IMR-90 (cell line): Measurements from ENCODE around the gene ALOX15B.

Source experiments
- MAFK ChIP-seq: IDR thresholded peaks from 2 replicates; pipeline ENCODE4 v1.6.1; 2012; ENCODE audit warnings: low read depth, low read length, improper control_type of control experiment
- MAZ ChIP-seq: IDR thresholded peaks from 2 replicates; pipeline ENCODE4 v1.6.1; 2012; ENCODE audit warnings: low read depth, mild to moderate bottlenecking, low read length, improper control_type of control experiment, moderate library complexity, borderline replicate concordance
- RCOR1 ChIP-seq: IDR thresholded peaks from 2 replicates; pipeline ENCODE4 v1.6.1; 2012; ENCODE audit warnings: mild to moderate bottlenecking, low read length, improper control_type of control experiment; ENCODE audit not compliant: insufficient replicate concordance
- SMC3 ChIP-seq: fragments of 150-350 bp; IDR thresholded peaks from 2 replicates; pipeline ENCODE4 v1.6.1; 2016; ENCODE audit warnings: low read depth, mild to moderate bottlenecking, antibody characterized with exemption, low read length, moderate library complexity
- TF ChIP-seq, protein P1 (sequence below): conservative IDR thresholded peaks from 2 replicates; pipeline ENCODE4 v1.5.1; 2012; ENCODE audit warnings: mild to moderate bottlenecking, low read depth, low read length, improper control_type of control experiment

DNA sequence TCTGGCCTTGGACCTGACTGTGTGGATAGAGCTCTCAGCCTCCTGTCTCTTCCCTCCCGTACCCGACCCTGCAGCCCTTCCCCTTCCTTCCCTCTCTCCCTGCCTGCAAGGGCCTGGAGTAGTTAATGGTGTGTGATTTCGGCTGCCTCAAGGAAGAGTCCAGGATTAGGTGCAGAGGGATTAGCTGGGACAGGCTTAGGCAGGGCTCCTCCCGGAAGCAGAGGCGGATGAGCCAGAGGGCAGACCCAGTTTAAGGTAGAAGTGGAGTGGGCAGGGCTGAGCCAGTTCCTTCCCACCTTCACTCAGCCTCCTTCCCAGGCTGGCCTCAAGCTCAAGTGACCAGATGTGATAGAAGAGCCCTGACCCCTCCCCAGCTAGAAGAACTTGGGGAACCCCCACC is 19.7 kb upstream of the ALOX15B start:
- TF ChIP-seq SMC3 (no peak), RCOR1 (no peak), MAZ (no peak), MAFK (no peak)
- TF ChIP-seq, protein P1, sequence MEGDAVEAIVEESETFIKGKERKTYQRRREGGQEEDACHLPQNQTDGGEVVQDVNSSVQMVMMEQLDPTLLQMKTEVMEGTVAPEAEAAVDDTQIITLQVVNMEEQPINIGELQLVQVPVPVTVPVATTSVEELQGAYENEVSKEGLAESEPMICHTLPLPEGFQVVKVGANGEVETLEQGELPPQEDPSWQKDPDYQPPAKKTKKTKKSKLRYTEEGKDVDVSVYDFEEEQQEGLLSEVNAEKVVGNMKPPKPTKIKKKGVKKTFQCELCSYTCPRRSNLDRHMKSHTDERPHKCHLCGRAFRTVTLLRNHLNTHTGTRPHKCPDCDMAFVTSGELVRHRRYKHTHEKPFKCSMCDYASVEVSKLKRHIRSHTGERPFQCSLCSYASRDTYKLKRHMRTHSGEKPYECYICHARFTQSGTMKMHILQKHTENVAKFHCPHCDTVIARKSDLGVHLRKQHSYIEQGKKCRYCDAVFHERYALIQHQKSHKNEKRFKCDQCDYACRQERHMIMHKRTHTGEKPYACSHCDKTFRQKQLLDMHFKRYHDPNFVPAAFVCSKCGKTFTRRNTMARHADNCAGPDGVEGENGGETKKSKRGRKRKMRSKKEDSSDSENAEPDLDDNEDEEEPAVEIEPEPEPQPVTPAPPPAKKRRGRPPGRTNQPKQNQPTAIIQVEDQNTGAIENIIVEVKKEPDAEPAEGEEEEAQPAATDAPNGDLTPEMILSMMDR, result no peak
